ENCODE results near the gene KRTAP1-3.

DNA sequence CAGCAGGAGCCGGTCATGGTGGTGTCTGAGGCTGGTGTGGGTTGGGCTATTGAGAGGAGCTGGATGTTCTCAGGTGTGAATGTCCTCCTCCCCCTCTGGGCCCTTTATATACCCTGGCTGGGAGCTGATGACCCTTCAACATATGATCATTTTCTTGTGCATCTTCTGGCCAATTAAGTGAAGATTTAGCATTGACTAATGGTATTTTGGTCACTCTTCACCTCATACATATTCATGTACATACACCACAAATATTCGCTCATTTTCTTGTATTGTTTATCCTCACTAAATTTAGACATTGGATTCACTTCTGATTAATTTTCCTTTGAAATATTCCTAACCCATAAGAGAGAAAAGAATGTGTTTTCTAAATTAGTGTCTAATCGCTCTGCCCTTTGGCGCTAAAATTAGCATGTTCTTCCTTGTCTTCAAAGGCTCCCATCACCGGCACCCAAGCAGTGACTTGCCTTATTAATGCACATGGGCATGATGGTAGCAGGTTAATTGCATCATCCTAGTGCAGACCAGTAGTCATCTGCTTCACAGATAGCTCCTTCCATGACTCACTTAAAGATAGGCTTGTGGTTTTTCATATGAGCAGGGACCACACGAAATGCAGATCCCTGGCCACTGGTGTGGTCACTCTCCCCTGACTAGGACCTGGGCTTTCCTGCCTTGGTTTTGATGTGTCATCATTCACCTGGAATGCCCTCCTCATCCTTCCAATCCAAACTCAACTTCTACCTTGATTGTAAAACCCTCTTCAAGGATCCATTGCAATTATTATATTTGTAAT is 31.4 kb upstream of the KRTAP1-3 start, which contains the start of gene KRTAP2-4:
- TF ChIP-seq, protein P1, sequence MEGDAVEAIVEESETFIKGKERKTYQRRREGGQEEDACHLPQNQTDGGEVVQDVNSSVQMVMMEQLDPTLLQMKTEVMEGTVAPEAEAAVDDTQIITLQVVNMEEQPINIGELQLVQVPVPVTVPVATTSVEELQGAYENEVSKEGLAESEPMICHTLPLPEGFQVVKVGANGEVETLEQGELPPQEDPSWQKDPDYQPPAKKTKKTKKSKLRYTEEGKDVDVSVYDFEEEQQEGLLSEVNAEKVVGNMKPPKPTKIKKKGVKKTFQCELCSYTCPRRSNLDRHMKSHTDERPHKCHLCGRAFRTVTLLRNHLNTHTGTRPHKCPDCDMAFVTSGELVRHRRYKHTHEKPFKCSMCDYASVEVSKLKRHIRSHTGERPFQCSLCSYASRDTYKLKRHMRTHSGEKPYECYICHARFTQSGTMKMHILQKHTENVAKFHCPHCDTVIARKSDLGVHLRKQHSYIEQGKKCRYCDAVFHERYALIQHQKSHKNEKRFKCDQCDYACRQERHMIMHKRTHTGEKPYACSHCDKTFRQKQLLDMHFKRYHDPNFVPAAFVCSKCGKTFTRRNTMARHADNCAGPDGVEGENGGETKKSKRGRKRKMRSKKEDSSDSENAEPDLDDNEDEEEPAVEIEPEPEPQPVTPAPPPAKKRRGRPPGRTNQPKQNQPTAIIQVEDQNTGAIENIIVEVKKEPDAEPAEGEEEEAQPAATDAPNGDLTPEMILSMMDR (IDR thresholded peaks at IDR 0.05) = no peak
- TF ChIP-seq POLR2A (IDR thresholded peaks at IDR 0.05) = no peak
